IgD-negative memory B cell (primary cell): ENCODE results near the gene CEBPE. TPM values are rescaled to one million over a fixed set of nuclear protein-coding genes. Genes with fewer than 3 reads are reported as not detected.

ENCODE experiments used
- H3K27ac Mint-ChIP-seq, 3 donors: one replicate each; pipeline ENCODE4 v1.8.0; 2020 to 2022; ENCODE audit warnings: mild to moderate bottlenecking in 3 of 3, mixed read lengths in 3 of 3, moderate library complexity in 1 of 3
- H3K27me3 Mint-ChIP-seq: one replicate; pipeline ENCODE4 v1.8.0; 2021; ENCODE audit warnings: mixed read lengths
- H3K36me3 Mint-ChIP-seq: one replicate; pipeline ENCODE4 v1.8.0; 2020; ENCODE audit warnings: mild to moderate bottlenecking, mixed read lengths
- H3K4me1 Mint-ChIP-seq, 3 donors: one replicate each; pipeline ENCODE4 v1.8.0; 2020 to 2022; ENCODE audit warnings: mixed read lengths in 3 of 3, mild to moderate bottlenecking in 1 of 3
- H3K4me3 Mint-ChIP-seq, 4 donors: one replicate each; pipeline ENCODE4 v1.8.0; 2020 to 2022; ENCODE audit warnings: mild to moderate bottlenecking in 4 of 4, mixed read lengths in 4 of 4, moderate library complexity in 3 of 4
- H3K9me3 Mint-ChIP-seq, 3 donors: one replicate each; pipeline ENCODE4 v1.8.0; 2020 to 2021; ENCODE audit warnings: mixed read lengths in 3 of 3, mild to moderate bottlenecking in 1 of 3
- polyA plus RNA-seq: library from polyadenylated mRNA; unstranded; fragments of 300-500 nt; fragmentation: Illumina TruSeq; gene quantifications from one replicate; pipeline ENCODE4 v1.2.3, GENCODE V29; 2021

CEBPE gene
- polyA plus RNA-seq, 1 donor from 2014 or later: not detected

GRCh38 chr14:23071244-23071920 lies 47.7 kb downstream of the CEBPE start:
- peak overlapping the region; percentile 88 to 94 (median 93) for H3K27ac Mint-ChIP-seq
- peak overlapping the region; percentile 88 to 98 (median 95) for H3K4me3 Mint-ChIP-seq
- no peaks in the 10 kb centered on the region for H3K9me3 Mint-ChIP-seq
- H3K36me3 Mint-ChIP-seq: no peaks in the 10 kb centered on the region
- H3K27me3 Mint-ChIP-seq: no peaks in the 10 kb centered on the region
- H3K4me1 Mint-ChIP-seq: peaks cover 20 to 30% (median 25%) of the 10 kb centered on the region in 3 donors

- peaks cover 20 to 30% (median 25%) of the 10 kb centered on the region in 3 donors for H3K4me1 Mint-ChIP-seq
- peaks cover 3% of the 10 kb centered on the region for H3K36me3 Mint-ChIP-seq
- H3K9me3 Mint-ChIP-seq: no peaks in the 10 kb centered on the region
- peak overlapping the region; percentile 88 to 98 (median 95) for H3K4me3 Mint-ChIP-seq
- no peaks in the 10 kb centered on the region for H3K27me3 Mint-ChIP-seq
- H3K27ac Mint-ChIP-seq: peak overlapping the region; percentile 88 to 94 (median 93)
Measured at GRCh38 chr14:23070262-23071129, 48.6 kb downstream of the CEBPE start.

- Mint-ChIP-seq H3K36me3 (peaks cover 3% of the 10 kb centered on the region), H3K4me1 (peaks cover 20 to 30% (median 25%) of the 10 kb centered on the region in 3 donors), H3K27me3 (no peaks in the 10 kb centered on the region), H3K4me3 (peak overlapping the region in 3 of 4 donors; percentile 32 to 88 (median 49)), H3K9me3 (no peaks in the 10 kb centered on the region), H3K27ac (peak overlapping the region; percentile 39 to 89 (median 53))
Measured at GRCh38 chr14:23069413-23069806, 49.6 kb downstream of the CEBPE start.

GRCh38 chr14:23068789-23069412 lies 50.2 kb downstream of the CEBPE start:
- Mint-ChIP-seq H3K36me3 (peaks cover 3% of the 10 kb centered on the region), H3K4me1 (peaks cover 20 to 30% (median 25%) of the 10 kb centered on the region in 3 donors), H3K27ac (peak overlapping the region; percentile 88 to 92 (median 89)), H3K4me3 (peak overlapping the region in 3 of 4 donors; percentile 32 to 88 (median 49)), H3K9me3 (no peaks in the 10 kb centered on the region), H3K27me3 (no peaks in the 10 kb centered on the region)

- peaks cover 3% of the 10 kb centered on the region for H3K36me3 Mint-ChIP-seq
- H3K27ac Mint-ChIP-seq: peak overlapping the region in 2 of 3 donors; percentile 88 to 89
- no peaks in the 10 kb centered on the region for H3K27me3 Mint-ChIP-seq
- no peak overlapping the region for H3K4me3 Mint-ChIP-seq
- no peaks in the 10 kb centered on the region for H3K9me3 Mint-ChIP-seq
- H3K4me1 Mint-ChIP-seq: peaks cover 20 to 30% (median 25%) of the 10 kb centered on the region in 3 donors
Measured at GRCh38 chr14:23067847-23068788, 50.9 kb downstream of the CEBPE start.

Other genes starting within 250 kb of the CEBPE start
- 113 TPM for gene LRP10, start 247.5 kb downstream of the CEBPE start, polyA plus RNA-seq
- 2.6 TPM for gene REM2, start 236.0 kb downstream of the CEBPE start, polyA plus RNA-seq
- gene RBM23, start 200.1 kb downstream of the CEBPE start, polyA plus RNA-seq: 49.7 TPM
- gene PRMT5, start 189.9 kb downstream of the CEBPE start, polyA plus RNA-seq: 45.0 TPM
- 28.5 TPM for gene HAUS4, start 162.2 kb downstream of the CEBPE start, polyA plus RNA-seq
- 0.16 TPM for gene AJUBA, start 136.7 kb downstream of the CEBPE start, polyA plus RNA-seq
- 8.0 TPM for gene C14orf93, start 109.1 kb downstream of the CEBPE start, polyA plus RNA-seq
- gene PSMB5, start 84.4 kb downstream of the CEBPE start, polyA plus RNA-seq: 28.0 TPM
- not detected for gene PSMB11, start 77.0 kb downstream of the CEBPE start, polyA plus RNA-seq
- 0.09 TPM for gene CDH24, start 61.7 kb downstream of the CEBPE start, polyA plus RNA-seq
- 18.8 TPM for gene ACIN1, start 24.1 kb downstream of the CEBPE start, polyA plus RNA-seq
- gene C14orf119, start 23.8 kb downstream of the CEBPE start, polyA plus RNA-seq: 68.7 TPM
- gene CIROP, start 14.3 kb downstream of the CEBPE start, polyA plus RNA-seq: not detected
- gene SLC7A8, start 64.4 kb upstream of the CEBPE start, polyA plus RNA-seq: 0.25 TPM
- not detected for gene RNF212B, start 118.7 kb upstream of the CEBPE start, polyA plus RNA-seq
- 5.6 TPM for gene HOMEZ, start 166.9 kb upstream of the CEBPE start, polyA plus RNA-seq
- 2.3 TPM for gene PPP1R3E, start 183.6 kb upstream of the CEBPE start, polyA plus RNA-seq
- 0.65 TPM for gene BCL2L2, start 187.6 kb upstream of the CEBPE start, polyA plus RNA-seq
- 127 TPM for gene PABPN1, start 202.2 kb upstream of the CEBPE start, polyA plus RNA-seq
- gene SLC22A17, start 233.6 kb upstream of the CEBPE start, polyA plus RNA-seq: 0.49 TPM
- gene EFS, start 245.9 kb upstream of the CEBPE start, polyA plus RNA-seq: not detected